Large intestine (tissue), 3 donors: ENCODE measurements around the gene DNASE2B. TPM values are rescaled to one million over a fixed set of nuclear protein-coding genes. Genes with fewer than 3 reads are reported as not detected.

Source experiments
- DNase-seq, 2 donors: peaks; one replicate each; pipeline versions ENCODE4 v3.0.0 to v3.0.0-alpha.2; 2013
- H3K27ac ChIP-seq: one replicate; pipeline ENCODE4 v1.5.1; 2013; ENCODE audit warnings: low read length
- H3K27me3 ChIP-seq: 2 replicates; pipeline ENCODE4 v1.6.1; 2013; ENCODE audit warnings: low read length; ENCODE audit not compliant: control insufficient read depth, insufficient read depth
- H3K36me3 ChIP-seq: 2 replicates; pipeline ENCODE4 v1.6.1; 2013; ENCODE audit warnings: low read length; ENCODE audit not compliant: control insufficient read depth, insufficient read depth
- H3K4me1 ChIP-seq: one replicate; pipeline ENCODE4 v1.6.1; 2013; ENCODE audit warnings: low read length; ENCODE audit not compliant: control insufficient read depth, insufficient read depth
- H3K4me3 ChIP-seq: one replicate; pipeline ENCODE4 v1.5.1; 2013; ENCODE audit warnings: low read length
- H3K9me3 ChIP-seq: one replicate; pipeline ENCODE4 v1.6.1; 2013; ENCODE audit warnings: mild to moderate bottlenecking, low read depth, low read length, moderate library complexity; ENCODE audit not compliant: control insufficient read depth
- WGBS: methylation state at CpG from one replicate; pipeline ENCODE4 v1.1.5; 2013; ENCODE audit warnings: low lambda C conversion rate; ENCODE audit not compliant: insufficient coverage; 5-methylcytosine and 5-hydroxymethylcytosine counted together
- polyA plus RNA-seq: library from polyadenylated mRNA; unstranded; fragments of 120-200 nt; gene quantifications from one replicate; pipeline ENCODE4 v1.2.1, GENCODE V29; 2013

The DNASE2B gene
- polyA plus RNA-seq, 1 donor = 0.16 TPM

- H3K4me3 ChIP-seq = no peak overlapping the region
- no peaks in the 10 kb centered on the region for H3K9me3 ChIP-seq
- DNase-seq = no peak
- no peak overlapping the region for H3K27ac ChIP-seq
- H3K27me3 ChIP-seq = no peaks in the 10 kb centered on the region
- H3K4me1 ChIP-seq = peaks cover 19% of the 10 kb centered on the region
- 71% methylated on average over 1 of the region's 7 CpGs for WGBS
- H3K36me3 ChIP-seq = no peaks in the 10 kb centered on the region
These were observed 14.1 kb downstream of the DNASE2B start for GRCh38 chr1:84412316-84412942.

- no CpG with 5 or more reads among the region's 2 CpGs for WGBS
- no peak for DNase-seq
- H3K4me3 ChIP-seq = no peak overlapping the region
These were observed 17.1 kb downstream of the DNASE2B start for GRCh38 chr1:84415396-84415795.

GRCh38 chr1:84422909-84423308 lies 24.6 kb downstream of the DNASE2B start:
- Histone ChIP-seq H3K36me3 (no peaks in the 10 kb centered on the region), H3K9me3 (no peaks in the 10 kb centered on the region), H3K27me3 (no peaks in the 10 kb centered on the region), H3K27ac (no peak overlapping the region), H3K4me1 (no peaks in the 10 kb centered on the region), H3K4me3 (no peak overlapping the region)
- no peak for DNase-seq

More at GRCh38 chr1:84415396-84415795, 17.1 kb downstream of the DNASE2B start:
- H3K27me3 ChIP-seq = no peaks in the 10 kb centered on the region
- H3K4me1 ChIP-seq = peaks cover 3% of the 10 kb centered on the region
- no peaks in the 10 kb centered on the region for H3K9me3 ChIP-seq
- H3K36me3 ChIP-seq = no peaks in the 10 kb centered on the region
- no peak overlapping the region for H3K27ac ChIP-seq

GRCh38 chr1:84424513-84425149 lies 26.3 kb downstream of the DNASE2B start:
- H3K9me3 ChIP-seq = no peaks in the 10 kb centered on the region
- H3K27me3 ChIP-seq = no peaks in the 10 kb centered on the region
- DNase-seq = no peak
- WGBS = 88% methylated on average over 3 of the region's 6 CpGs
- H3K36me3 ChIP-seq = no peaks in the 10 kb centered on the region
- no peaks in the 10 kb centered on the region for H3K4me1 ChIP-seq
- H3K27ac ChIP-seq = no peak overlapping the region
- no peak overlapping the region for H3K4me3 ChIP-seq

GRCh38 chr1:84425150-84425896 lies 27.0 kb downstream of the DNASE2B start:
- WGBS = 61% methylated on average over 4 of the region's 5 CpGs
- no peaks in the 10 kb centered on the region for H3K4me1 ChIP-seq

GRCh38 chr1:84426376-84426775 lies 28.1 kb downstream of the DNASE2B start:
- Histone ChIP-seq H3K9me3 (no peaks in the 10 kb centered on the region), H3K36me3 (no peaks in the 10 kb centered on the region), H3K27ac (no peak overlapping the region), H3K4me1 (no peaks in the 10 kb centered on the region), H3K27me3 (no peaks in the 10 kb centered on the region), H3K4me3 (no peak overlapping the region)
- 100% methylated on average over 1 of the region's 2 CpGs for WGBS
- no peak for DNase-seq

More at GRCh38 chr1:84425150-84425896, 27.0 kb downstream of the DNASE2B start:
- no peaks in the 10 kb centered on the region for H3K27me3 ChIP-seq
- no peak overlapping the region for H3K27ac ChIP-seq
- no peaks in the 10 kb centered on the region for H3K36me3 ChIP-seq
- H3K9me3 ChIP-seq = no peaks in the 10 kb centered on the region
- no peak for DNase-seq
- H3K4me3 ChIP-seq = no peak overlapping the region

- no peak for DNase-seq
These were observed 29.2 kb downstream of the DNASE2B start for GRCh38 chr1:84427250-84428188.

GRCh38 chr1:84428235-84428634 lies 30.0 kb downstream of the DNASE2B start:
- no peaks in the 10 kb centered on the region for H3K9me3 ChIP-seq
- H3K27ac ChIP-seq = no peak overlapping the region
- H3K4me1 ChIP-seq = no peaks in the 10 kb centered on the region
- no peaks in the 10 kb centered on the region for H3K27me3 ChIP-seq
- no peaks in the 10 kb centered on the region for H3K36me3 ChIP-seq
- 100% methylated on average over 2 of the region's 5 CpGs for WGBS
- H3K4me3 ChIP-seq = no peak overlapping the region
- DNase-seq = no peak

More at GRCh38 chr1:84427250-84428188, 29.2 kb downstream of the DNASE2B start:
- Histone ChIP-seq H3K27ac (no peak overlapping the region), H3K4me3 (no peak overlapping the region), H3K4me1 (no peaks in the 10 kb centered on the region), H3K36me3 (no peaks in the 10 kb centered on the region), H3K27me3 (no peaks in the 10 kb centered on the region), H3K9me3 (no peaks in the 10 kb centered on the region)
- WGBS = no CpG with 5 or more reads among the region's 6 CpGs

GRCh38 chr1:84429231-84429630 lies 30.9 kb downstream of the DNASE2B start:
- no peaks in the 10 kb centered on the region for H3K27me3 ChIP-seq
- WGBS = no CpG with 5 or more reads among the region's 1 CpG
- no peaks in the 10 kb centered on the region for H3K4me1 ChIP-seq
- H3K36me3 ChIP-seq = no peaks in the 10 kb centered on the region
- no peak for DNase-seq
- no peak overlapping the region for H3K4me3 ChIP-seq
- no peak overlapping the region for H3K27ac ChIP-seq
- no peaks in the 10 kb centered on the region for H3K9me3 ChIP-seq

GRCh38 chr1:84430546-84430945 lies 32.3 kb downstream of the DNASE2B start:
- 100% methylated on average over 1 of the region's 2 CpGs for WGBS
- Histone ChIP-seq H3K4me3 (no peak overlapping the region), H3K4me1 (no peaks in the 10 kb centered on the region), H3K9me3 (no peaks in the 10 kb centered on the region), H3K27me3 (no peaks in the 10 kb centered on the region), H3K36me3 (no peaks in the 10 kb centered on the region), H3K27ac (no peak overlapping the region)
- DNase-seq = no peak
